HCT116 (cell line): ENCODE results near the gene CHST8. TPM values are rescaled to one million over a fixed set of nuclear protein-coding genes. Genes with fewer than 3 reads are reported as not detected.

Experiments used
- ATAC-seq: fragments of 200-7000 bp; cut with Tn5 transposase; 2 replicates; pipeline ENCODE4 v1.9.1; 2020; ENCODE audit warnings: mild to moderate bottlenecking, moderate library complexity
- BruUV-seq: library from RNA; stranded (reverse); fragments of 400-500 nt; replicated peaks from 2 replicates; lab custom pipeline; 2021; lab: Mats Ljungman, UMichigan
- CTCF ChIA-PET: fragments of 300-600 bp; sonication (Branson Sonifier 250); formaldehyde crosslinking; loops from one replicate; lab custom pipeline; 2021; ENCODE audit warnings: antibody characterized with exemption; lab: Charles Lee
- POLR2A ChIA-PET: fragments of 300-600, 350-600 bp; sonication (Branson Sonifier 250); formaldehyde crosslinking; loops from one replicate; lab custom pipeline; 2021; ENCODE audit warnings: antibody characterized with exemption; lab: Charles Lee
- RAD21 ChIA-PET, 2 experiments: fragments of 300-600 bp; sonication (Branson Sonifier 250); formaldehyde crosslinking; loops; one replicate each; lab custom pipeline; 2023; ENCODE audit warnings: low total read pairs in 2 of 2; ENCODE audit not compliant: uncharacterized antibody in 2 of 2, unreplicated experiment in 2 of 2, low non-redundant PET in 1 of 2; lab: Charles Lee
- DNase-seq: peaks from one replicate; pipeline ENCODE4 v3.0.0-alpha.2; 2010; ENCODE audit warnings: low read depth, low spot score
- H2AFZ ChIP-seq: fragments of 200-600 bp; shearing (Covaris generic), sonication (generic); 2 replicates; pipeline ENCODE4 v1.6.1; 2017; ENCODE audit warnings: low read depth, mixed run types, mixed read lengths, antibody characterized with exemption, low read length; ENCODE audit not compliant: poor library complexity, severe bottlenecking
- H3K27ac ChIP-seq: 2 replicates; pipeline ENCODE4 v1.5.1; 2012; ENCODE audit warnings: low read depth, low read length
- H3K27me3 ChIP-seq: fragments of 200-600 bp; sonication (generic); 2 replicates; pipeline ENCODE4 v1.6.1; 2016; ENCODE audit warnings: mixed run types, low read length, mixed read lengths; ENCODE audit not compliant: insufficient read depth
- H3K36me3 ChIP-seq, 2 experiments: fragments of 200-500 bp in 1 of 2; fragments of 200-600 bp in 1 of 2; sonication (Bioruptor generic) in 1 of 2; sonication (generic) in 1 of 2; 2 replicates each; pipeline versions ENCODE4 v1.5.1 to v1.6.1; 2014 to 2016; ENCODE audit warnings: low read length in 2 of 2, inconsistent platforms in 1 of 2, mixed read lengths in 1 of 2, mixed run types in 1 of 2; ENCODE audit not compliant: insufficient read depth in 2 of 2, control insufficient read depth in 1 of 2
- H3K4me1 ChIP-seq, 2 experiments: fragments of 200-600 bp in 1 of 2; sonication (generic) in 1 of 2; 2 replicates each; pipeline versions ENCODE4 v1.5.1 to v1.6.1; 2012 to 2017; ENCODE audit warnings: low read length in 2 of 2, inconsistent platforms in 1 of 2, mild to moderate bottlenecking in 1 of 2, mixed read lengths in 1 of 2, mixed run types in 1 of 2, moderate library complexity in 1 of 2; ENCODE audit not compliant: insufficient read depth in 2 of 2, control insufficient read depth in 1 of 2
- H3K4me2 ChIP-seq: fragments of 200-600 bp; sonication (generic); 2 replicates; pipeline ENCODE4 v1.6.1; 2017; ENCODE audit warnings: mixed run types, low read length, mixed read lengths
- H3K4me3 ChIP-seq, 2 experiments: fragments of 200-600 bp in 1 of 2; sonication (generic) in 1 of 2; replicated peaks in 1 of 2; 2 replicates each; pipeline ENCODE4 v1.5.1; 2011 to 2016; ENCODE audit warnings: low read length in 2 of 2, control low read depth in 1 of 2, low read depth in 1 of 2, mild to moderate bottlenecking in 1 of 2, mixed read lengths in 1 of 2, mixed run types in 1 of 2
- H3K79me2 ChIP-seq: fragments of 200-600 bp; sonication (generic); 2 replicates; pipeline ENCODE4 v1.6.1; 2017; ENCODE audit warnings: mild to moderate bottlenecking, mixed run types, low read length, moderate library complexity, mixed read lengths; ENCODE audit not compliant: insufficient read depth
- H3K9ac ChIP-seq: fragments of 200-600 bp; sonication (generic); 2 replicates; pipeline ENCODE4 v1.6.1; 2016; ENCODE audit warnings: low read length, mixed read lengths
- H3K9me2 ChIP-seq: fragments of 200-600 bp; sonication (generic), shearing (Covaris generic); 2 replicates; pipeline ENCODE4 v1.6.1; 2017; ENCODE audit warnings: mixed run types, mild to moderate bottlenecking, moderate library complexity; ENCODE audit not compliant: insufficient read depth
- H3K9me3 ChIP-seq, 2 experiments: fragments of 200-500 bp in 1 of 2; fragments of 200-600 bp in 1 of 2; sonication (Bioruptor generic) in 1 of 2; sonication (generic) in 1 of 2; 2 replicates each; pipeline ENCODE4 v1.6.1; 2014 to 2017; ENCODE audit warnings: low read length in 2 of 2, mixed read lengths in 2 of 2, inconsistent platforms in 1 of 2, low read depth in 1 of 2, mild to moderate bottlenecking in 1 of 2, mixed run types in 1 of 2, moderate library complexity in 1 of 2; ENCODE audit not compliant: control insufficient read depth in 1 of 2, insufficient read depth in 1 of 2
- H4K20me1 ChIP-seq: fragments of 200-600 bp; sonication (generic), shearing (Covaris generic); 2 replicates; pipeline ENCODE4 v1.6.1; 2017; ENCODE audit warnings: mixed run types, mild to moderate bottlenecking, moderate library complexity; ENCODE audit not compliant: insufficient read depth
- CBX3 ChIP-seq: IDR thresholded peaks from 2 replicates; pipeline ENCODE4 v1.6.1; 2012; ENCODE audit warnings: low read depth
- EGR1 ChIP-seq: IDR thresholded peaks from 2 replicates; pipeline ENCODE4 v1.6.1; 2012; ENCODE audit warnings: low read depth
- EZH2phosphoT487 ChIP-seq: fragments of 200-600 bp; IDR thresholded peaks from 2 replicates; pipeline ENCODE4 v1.6.1; 2018; ENCODE audit warnings: antibody characterized with exemption, borderline replicate concordance
- POLR2AphosphoS5 ChIP-seq: IDR thresholded peaks from 2 replicates; pipeline ENCODE4 v1.6.1; 2011; ENCODE audit warnings: mild to moderate bottlenecking, low read depth, low read length, moderate library complexity
- RAD21 ChIP-seq: IDR thresholded peaks from 2 replicates; pipeline ENCODE4 v1.6.1; 2012; ENCODE audit warnings: low read depth, mild to moderate bottlenecking
- TCF7L2 ChIP-seq: IDR thresholded peaks from 2 replicates; pipeline ENCODE4 v1.7.0; 2011; ENCODE audit warnings: borderline replicate concordance, inconsistent platforms; ENCODE audit not compliant: insufficient read depth, insufficient read length; ENCODE audit errors: extremely low read depth
- YY1 ChIP-seq: IDR thresholded peaks from 2 replicates; pipeline ENCODE4 v1.6.1; 2011; ENCODE audit warnings: low read length, low read depth, moderate library complexity, mild to moderate bottlenecking; ENCODE audit not compliant: insufficient replicate concordance; ENCODE audit errors: extremely low read depth
- ZFX ChIP-seq: fragments of 450-650 bp; IDR thresholded peaks from 2 replicates; pipeline ENCODE4 v1.6.1; 2017
- intact Hi-C: fragments of 100-400 bp; cut with micrococcal nuclease; formaldehyde crosslinking; loops from 2 replicates; pipeline ENCODE4 v1.10.0; 2022
- total RNA-seq: library from RNA; stranded (reverse); gene quantifications from one replicate; pipeline ENCODE4 v1.2.1, GENCODE V29; 2021; ENCODE audit not compliant: unreplicated experiment
- TF ChIP-seq, protein P1 (sequence below): IDR thresholded peaks from 2 replicates; pipeline ENCODE4 v1.6.1; 2012
- TF ChIP-seq, protein P2 (sequence below): IDR thresholded peaks from 2 replicates; pipeline ENCODE4 v1.6.1; 2011; ENCODE audit warnings: mild to moderate bottlenecking, low read length, moderate library complexity; ENCODE audit not compliant: insufficient replicate concordance; ENCODE audit errors: extremely low read depth

CHST8 gene
- total RNA-seq, 1 experiment from 2014 or later = not detected

DNA sequence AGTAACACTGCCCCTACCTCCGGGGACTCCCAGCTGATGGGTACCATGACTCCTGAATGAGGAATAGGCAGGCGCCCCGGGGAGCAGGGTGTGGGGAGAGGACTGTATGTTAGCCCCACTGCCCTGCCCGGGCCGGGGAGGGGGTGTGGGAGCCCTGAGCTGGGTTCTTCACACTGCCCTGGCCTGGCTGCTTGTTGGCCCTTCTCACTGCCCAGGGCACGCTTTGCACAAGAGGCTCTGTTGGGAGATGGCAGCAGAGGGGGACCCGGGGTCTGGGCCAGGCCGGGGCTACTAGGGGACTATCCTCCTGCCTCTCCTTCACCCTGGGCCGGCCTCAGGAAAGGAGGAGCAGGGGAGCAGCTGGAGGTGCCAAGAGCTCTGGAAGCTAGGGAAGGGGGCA, 155.6 kb downstream of the CHST8 start:
- no peak overlapping the region for H2AFZ ChIP-seq
- H3K36me3 ChIP-seq = no peaks in the 10 kb centered on the region
- H3K9me2 ChIP-seq = no peaks in the 10 kb centered on the region
- ATAC-seq (no peak), DNase-seq (no peak)
- no peak overlapping the region for H3K9ac ChIP-seq
- RAD21 ChIA-PET = interaction anchor here (1.2 to 1.8 kb wide), 6 partner anchors 14 to 361 kb away, joined by 3 to 31 read pairs (median 6); no protein-coding TSS in a partner anchor
- TF ChIP-seq YY1 (no peak), CBX3 (no peak), EGR1 (no peak), ZFX (no peak), EZH2phosphoT487 (no peak), RAD21 (no peak)
- TF ChIP-seq, protein P1, sequence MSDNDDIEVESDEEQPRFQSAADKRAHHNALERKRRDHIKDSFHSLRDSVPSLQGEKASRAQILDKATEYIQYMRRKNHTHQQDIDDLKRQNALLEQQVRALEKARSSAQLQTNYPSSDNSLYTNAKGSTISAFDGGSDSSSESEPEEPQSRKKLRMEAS = no peak
- POLR2A ChIA-PET = interaction anchor here (0.6 to 1.6 kb wide), 3 partner anchors 318 to 368 kb away, joined by 3 to 12 read pairs (median 3); no protein-coding TSS in a partner anchor
- H3K9me3 ChIP-seq = no peaks in the 10 kb centered on the region
- no peak overlapping the region for H3K27ac ChIP-seq
- H3K4me3 ChIP-seq = no peak overlapping the region
- H3K27me3 ChIP-seq = no peaks in the 10 kb centered on the region
- CTCF ChIA-PET = interaction anchor here (0.6 to 4.4 kb wide), 37 partner anchors 9 to 936 kb away, joined by 3 to 158 read pairs (median 4); partner anchors contain the start of gene KCTD15
- peaks cover 0 to 4% of the 10 kb centered on the region in 2 experiments; a peak in 1 of 4 replicates for H3K4me1 ChIP-seq
- BruUV-seq = no TSS peak
- H3K4me2 ChIP-seq = no peak overlapping the region
- intact Hi-C loops = loop anchor here (5.0 to 10.0 kb wide), 2 partner anchors 653 to 935 kb away; no protein-coding TSS in a partner anchor
- H4K20me1 ChIP-seq = no peaks in the 10 kb centered on the region
- no peaks in the 10 kb centered on the region for H3K79me2 ChIP-seq

DNA sequence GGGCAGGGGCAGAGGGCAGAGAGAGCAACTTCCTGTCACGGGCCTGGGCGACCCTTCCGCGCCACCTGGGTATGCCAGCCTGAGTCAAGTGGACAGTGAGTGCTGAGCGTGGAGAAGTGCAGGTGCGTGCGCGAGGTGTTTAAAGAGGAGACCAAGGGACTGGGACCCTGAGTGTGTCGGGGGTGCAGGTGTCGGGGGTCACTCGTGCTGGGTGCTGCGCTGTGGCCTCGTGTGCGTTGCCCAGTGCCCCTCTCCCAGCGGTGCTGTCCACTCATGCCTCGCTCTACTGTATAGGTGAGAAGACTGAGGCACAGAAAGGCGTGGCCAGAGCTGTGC, 156.0 kb downstream of the CHST8 start:
- H3K4me2 ChIP-seq = no peak overlapping the region
- no peaks in the 10 kb centered on the region for H3K79me2 ChIP-seq
- no peaks in the 10 kb centered on the region for H4K20me1 ChIP-seq
- no peaks in the 10 kb centered on the region for H3K27me3 ChIP-seq
- RAD21 ChIA-PET = interaction anchor here (1.2 to 1.8 kb wide), 6 partner anchors 14 to 362 kb away, joined by 3 to 31 read pairs (median 6); no protein-coding TSS in a partner anchor
- TF ChIP-seq POLR2AphosphoS5 = no peak
- no peak for TF ChIP-seq CBX3
- TF ChIP-seq TCF7L2 = no peak
- TF ChIP-seq, protein P2, sequence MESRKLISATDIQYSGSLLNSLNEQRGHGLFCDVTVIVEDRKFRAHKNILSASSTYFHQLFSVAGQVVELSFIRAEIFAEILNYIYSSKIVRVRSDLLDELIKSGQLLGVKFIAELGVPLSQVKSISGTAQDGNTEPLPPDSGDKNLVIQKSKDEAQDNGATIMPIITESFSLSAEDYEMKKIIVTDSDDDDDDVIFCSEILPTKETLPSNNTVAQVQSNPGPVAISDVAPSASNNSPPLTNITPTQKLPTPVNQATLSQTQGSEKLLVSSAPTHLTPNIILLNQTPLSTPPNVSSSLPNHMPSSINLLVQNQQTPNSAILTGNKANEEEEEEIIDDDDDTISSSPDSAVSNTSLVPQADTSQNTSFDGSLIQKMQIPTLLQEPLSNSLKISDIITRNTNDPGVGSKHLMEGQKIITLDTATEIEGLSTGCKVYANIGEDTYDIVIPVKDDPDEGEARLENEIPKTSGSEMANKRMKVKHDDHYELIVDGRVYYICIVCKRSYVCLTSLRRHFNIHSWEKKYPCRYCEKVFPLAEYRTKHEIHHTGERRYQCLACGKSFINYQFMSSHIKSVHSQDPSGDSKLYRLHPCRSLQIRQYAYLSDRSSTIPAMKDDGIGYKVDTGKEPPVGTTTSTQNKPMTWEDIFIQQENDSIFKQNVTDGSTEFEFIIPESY = no peak
- no peak overlapping the region for H3K9ac ChIP-seq
- no peak for DNase-seq
- H3K9me2 ChIP-seq = no peaks in the 10 kb centered on the region
- no TSS peak for BruUV-seq
- no peak overlapping the region for H2AFZ ChIP-seq
- intact Hi-C loops = loop anchor here (1.0 to 10.0 kb wide), 6 partner anchors 221 to 935 kb away; no protein-coding TSS in a partner anchor
- H3K4me3 ChIP-seq = no peak overlapping the region
- CTCF ChIA-PET = interaction anchor here (0.6 to 4.4 kb wide), 41 partner anchors 9 to 935 kb away, joined by 3 to 158 read pairs (median 4); partner anchors contain the start of gene KCTD15
- H3K36me3 ChIP-seq = no peaks in the 10 kb centered on the region
- H3K4me1 ChIP-seq = peaks cover 0 to 4% of the 10 kb centered on the region in 2 experiments; a peak in 1 of 4 replicates
- no peaks in the 10 kb centered on the region for H3K9me3 ChIP-seq
- no peak for ATAC-seq
- no peak overlapping the region for H3K27ac ChIP-seq
- POLR2A ChIA-PET = interaction anchor here (0.6 to 1.6 kb wide), 3 partner anchors 318 to 368 kb away, joined by 3 to 12 read pairs (median 3); no protein-coding TSS in a partner anchor
